Retinal pigment epithelial cell (primary cell): ENCODE results near the gene BEX5.
A peak's percentile ranks its signal among the peaks of the same experiment; 100 is the strongest.
"Not testable (repeated sequence)": the region's sequence is repeated elsewhere in the genome, so short reads cannot be mapped to it uniquely, and the experiment has no call there.

Source experiments
- DNase-seq: peaks from one replicate; pipeline ENCODE4 v3.0.0-alpha.2; 2010; ENCODE audit warnings: low read depth
- H3K4me3 ChIP-seq: 2 replicates; pipeline ENCODE4 v1.5.1; 2011; ENCODE audit warnings: mild to moderate bottlenecking, low read length, control low read depth, moderate library complexity
- CTCF ChIP-seq: conservative IDR thresholded peaks from 2 replicates; pipeline ENCODE4 v1.5.1; 2011; ENCODE audit warnings: low read depth, low read length, control low read depth, inconsistent platforms

Gene BEX5

GRCh38 chrX:102155806-102156179, at the start of gene BEX5:
Gene BEX5 (minus strand): TSS chrX:102155977. CDS start chrX:102154265, 1,712 bp downstream.
- no peak for TF ChIP-seq CTCF
- H3K4me3 ChIP-seq, result peak within 1 kb of the TSS; percentile 27
- DNase-seq, result peak; percentile 4

GRCh38 chrX:102185967-102186720, 30.4 kb upstream of the BEX5 start:
- H3K4me3 ChIP-seq, result no peak overlapping the region

GRCh38 chrX:102154900-102155805, 624 bp downstream of the BEX5 start:
- no peak for DNase-seq

More at GRCh38 chrX:102185967-102186720, 30.4 kb upstream of the BEX5 start:
- no peak for TF ChIP-seq CTCF
- DNase-seq, result no peak

GRCh38 chrX:102154218-102154860, 1.4 kb downstream of the BEX5 start:
- no peak overlapping the region for H3K4me3 ChIP-seq
- DNase-seq, result no peak

More at GRCh38 chrX:102154900-102155805, 624 bp downstream of the BEX5 start:
- no peak for TF ChIP-seq CTCF
- H3K4me3 ChIP-seq, result peak overlapping the region; percentile 27

GRCh38 chrX:102142274-102142673, 13.5 kb downstream of the BEX5 start, which contains the start of gene TCEAL6:
Gene TCEAL6 (minus strand): TSS chrX:102142481.
- not testable (repeated sequence) for DNase-seq, H3K4me3 ChIP-seq

More at GRCh38 chrX:102154218-102154860, 1.4 kb downstream of the BEX5 start:
- peak; percentile 11 for TF ChIP-seq CTCF

- DNase-seq, H3K4me3 ChIP-seq: not testable (repeated sequence)
These were observed 14.1 kb downstream of the BEX5 start for GRCh38 chrX:102141631-102142030.

GRCh38 chrX:102140876-102141275, 14.9 kb downstream of the BEX5 start:
- not testable (repeated sequence) for DNase-seq, H3K4me3 ChIP-seq

DNA sequence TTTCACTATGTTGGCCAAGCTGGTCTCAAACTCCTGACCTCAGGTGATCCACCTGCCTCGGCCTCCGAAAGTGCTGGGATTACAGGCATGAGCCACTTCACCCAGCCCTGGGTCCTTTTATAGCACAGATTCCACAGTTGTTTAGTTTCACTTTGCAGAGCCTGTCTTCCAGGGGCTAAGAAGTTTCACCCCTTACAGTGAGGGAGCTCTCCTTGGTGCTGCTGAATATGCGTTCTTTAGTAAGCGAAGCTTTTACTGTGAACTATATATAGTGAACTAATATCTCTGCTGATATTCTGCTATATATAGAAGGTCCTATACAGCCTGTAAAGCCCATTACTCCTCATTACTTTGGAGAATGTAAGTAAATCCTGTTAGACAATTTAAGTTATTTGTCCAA, 17.7 kb downstream of the BEX5 start:
- DNase-seq, result no peak
- no peak overlapping the region for H3K4me3 ChIP-seq
- no peak for TF ChIP-seq CTCF
